ENCODE measurements around the gene ZDHHC24.
"Not testable (repeated sequence)": the region's sequence is repeated elsewhere in the genome, so short reads cannot be mapped to it uniquely, and the experiment has no call there.

The ZDHHC24 gene, protein sequence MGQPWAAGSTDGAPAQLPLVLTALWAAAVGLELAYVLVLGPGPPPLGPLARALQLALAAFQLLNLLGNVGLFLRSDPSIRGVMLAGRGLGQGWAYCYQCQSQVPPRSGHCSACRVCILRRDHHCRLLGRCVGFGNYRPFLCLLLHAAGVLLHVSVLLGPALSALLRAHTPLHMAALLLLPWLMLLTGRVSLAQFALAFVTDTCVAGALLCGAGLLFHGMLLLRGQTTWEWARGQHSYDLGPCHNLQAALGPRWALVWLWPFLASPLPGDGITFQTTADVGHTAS

DNA sequence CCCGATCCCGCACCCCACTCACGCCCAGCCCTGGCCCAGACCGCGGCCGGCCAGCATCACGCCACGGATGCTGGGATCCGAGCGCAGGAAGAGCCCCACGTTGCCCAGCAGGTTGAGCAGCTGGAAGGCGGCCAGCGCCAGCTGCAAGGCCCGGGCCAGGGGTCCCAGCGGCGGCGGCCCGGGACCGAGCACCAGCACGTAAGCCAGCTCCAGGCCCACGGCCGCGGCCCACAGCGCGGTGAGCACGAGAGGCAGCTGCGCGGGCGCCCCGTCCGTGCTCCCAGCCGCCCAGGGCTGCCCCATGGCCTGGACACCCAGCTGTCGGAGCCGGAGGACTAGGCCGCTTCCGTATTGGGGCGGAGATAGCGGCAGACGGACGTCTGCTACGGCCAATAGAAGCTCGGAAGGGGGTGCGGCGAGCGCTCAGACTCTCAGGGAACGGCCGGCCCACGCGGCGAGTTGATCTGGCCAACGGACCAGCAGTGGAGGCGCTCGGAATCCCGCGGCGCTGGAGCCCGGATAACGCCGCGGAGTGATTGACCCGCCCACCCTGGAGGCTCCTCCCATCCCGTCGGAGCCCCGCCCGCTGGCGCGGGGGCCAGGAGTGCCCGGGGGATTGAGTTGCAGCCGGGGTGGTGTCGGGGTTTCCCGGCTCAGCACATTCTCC lies at the start of gene ZDHHC24:
Gene ZDHHC24, minus strand, starts transcription at position 348 of the 667 bp plus-strand sequence. Its CDS starts 45 bp downstream, at position 303.
- DNase-seq (ENCODE audit: low spot score), result peak; percentile 94

DNA sequence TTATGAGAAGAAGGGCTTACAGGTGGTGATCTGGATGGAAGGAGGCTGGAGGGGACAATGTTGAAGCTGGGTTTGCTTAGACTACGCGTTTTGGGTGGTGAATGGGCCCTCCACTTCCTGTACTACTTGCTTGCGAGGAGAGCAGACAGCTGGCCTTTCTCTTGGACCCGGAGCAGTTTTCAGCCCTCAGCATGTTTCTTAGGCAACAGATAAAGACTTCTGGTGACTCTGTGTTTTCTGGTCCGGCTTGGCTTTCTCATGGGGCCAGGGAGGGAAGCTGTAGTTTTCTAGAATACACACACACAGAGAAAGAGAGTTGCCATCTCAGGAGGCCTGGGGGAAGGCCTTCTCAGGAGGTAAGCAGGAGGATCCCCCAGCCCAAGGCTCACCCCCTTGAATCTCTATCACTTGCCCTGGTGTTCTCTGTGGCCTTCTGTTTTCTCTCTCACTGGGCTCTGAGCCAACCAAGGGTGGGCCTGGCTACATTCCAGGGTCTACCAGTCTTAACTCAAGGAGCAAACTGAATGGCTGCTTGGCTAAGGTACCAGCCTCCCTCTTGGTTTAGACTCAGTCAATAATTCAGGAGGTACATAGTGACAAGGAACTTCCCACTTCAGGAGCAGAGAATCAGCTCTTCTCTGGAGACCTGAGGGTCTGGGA lies 49.5 kb upstream of the ZDHHC24 start:
- DNase-seq (ENCODE audit: low spot score), result no peak

- no peak for DNase-seq (ENCODE audit: low spot score)
Observed at GRCh38 chr11:66593650-66594049, 47.8 kb upstream of the ZDHHC24 start.

DNA sequence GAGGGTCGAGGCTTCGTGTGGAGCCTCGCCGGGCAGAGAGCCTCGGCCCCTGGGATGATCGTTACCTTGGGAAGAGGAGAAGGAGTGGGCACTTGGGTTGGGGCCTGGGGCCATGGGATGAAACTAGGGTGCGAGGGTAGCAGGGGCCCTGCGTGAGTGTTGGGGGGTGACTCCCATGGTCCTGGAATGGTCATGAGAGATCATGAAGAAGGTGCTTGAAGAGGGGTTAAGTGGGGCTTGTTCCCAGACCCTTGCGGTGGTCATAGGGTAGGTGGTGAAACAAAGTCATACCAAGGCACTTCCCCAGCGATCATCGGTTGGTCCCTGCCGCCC lies 47.4 kb upstream of the ZDHHC24 start:
- DNase-seq (ENCODE audit: low spot score), result no peak

DNA sequence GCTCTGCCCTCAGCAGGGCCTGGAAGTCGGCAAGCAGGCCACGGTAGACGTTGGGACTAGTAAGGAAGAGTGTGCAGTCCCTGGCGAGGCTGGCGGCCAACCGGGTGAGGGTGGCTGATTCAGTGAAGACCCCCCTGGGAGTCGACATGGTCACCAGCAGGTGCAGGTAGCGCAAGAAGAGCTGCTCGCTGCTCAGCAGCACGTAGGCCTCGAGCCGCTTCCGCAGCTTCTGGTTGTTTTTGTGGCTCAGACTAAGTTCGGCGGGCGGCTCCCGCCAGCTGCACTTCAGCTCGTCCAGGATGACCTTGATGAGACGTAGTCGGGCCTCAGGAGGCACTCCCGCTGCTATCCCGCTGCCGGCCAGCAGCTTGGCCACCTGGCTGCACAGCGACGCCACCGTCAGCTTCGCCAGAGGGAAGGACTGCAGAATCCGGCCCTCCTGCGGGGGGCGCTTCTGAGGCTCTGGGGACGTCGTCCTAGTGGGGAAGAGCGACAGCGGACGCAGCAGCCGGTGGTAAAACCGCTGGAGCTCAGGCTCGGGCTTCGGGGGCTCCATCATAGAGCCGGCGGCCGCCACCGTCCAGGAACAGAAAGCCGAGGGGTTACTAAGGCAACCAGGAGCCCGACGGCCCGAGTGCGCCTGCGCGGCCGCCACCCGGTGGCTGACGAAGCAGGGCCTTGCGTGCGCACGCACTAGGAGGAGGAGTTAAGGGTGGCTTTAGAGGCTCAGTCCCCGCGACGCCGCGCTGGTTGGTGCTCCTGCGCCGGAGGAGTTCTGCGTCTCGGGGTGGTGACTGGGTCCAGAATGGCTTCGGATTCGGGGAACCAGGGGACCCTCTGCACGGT lies 46.8 kb upstream of the ZDHHC24 start, which contains the start of the genes CCDC87 and CCS:
Gene CCDC87, minus strand, starts transcription at position 607 of the 846 bp plus-strand sequence. Its CDS starts 48 bp downstream, at position 559.
Gene CCS, plus strand, starts transcription at position 729 of the 846 bp plus-strand sequence. Its CDS starts 77 bp downstream, at position 806.
- DNase-seq (ENCODE audit: low spot score), result peak; percentile 98

- DNase-seq (ENCODE audit: low spot score), result no peak
Observed at GRCh38 chr11:66591175-66591574, 45.3 kb upstream of the ZDHHC24 start.

GRCh38 chr11:66589996-66590675 lies 44.3 kb upstream of the ZDHHC24 start:
- no peak for DNase-seq (ENCODE audit: low spot score)

DNA sequence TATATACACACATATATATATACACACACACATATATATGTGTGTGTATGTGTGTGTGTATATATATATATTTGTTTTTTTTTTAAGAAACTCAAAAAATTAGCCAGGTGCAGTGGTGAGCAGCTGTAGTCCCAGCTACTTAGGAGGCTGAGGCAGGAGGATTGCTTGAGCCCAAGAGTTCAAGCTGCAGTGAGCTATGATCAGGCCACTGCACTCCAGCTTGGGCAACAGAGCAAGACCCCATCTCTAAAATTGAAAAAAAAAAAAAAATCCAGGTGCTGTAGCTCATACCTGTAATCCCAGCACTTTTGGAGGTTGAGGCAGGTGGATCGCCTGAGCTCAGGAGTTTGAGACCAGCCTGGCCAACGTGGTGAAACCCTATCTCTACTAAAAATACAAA lies 43.5 kb upstream of the ZDHHC24 start:
- not testable (repeated sequence) for DNase-seq (ENCODE audit: low spot score)

- DNase-seq (ENCODE audit: low spot score), result no peak
Observed at GRCh38 chr11:66586136-66586535, 40.3 kb upstream of the ZDHHC24 start.

DNA sequence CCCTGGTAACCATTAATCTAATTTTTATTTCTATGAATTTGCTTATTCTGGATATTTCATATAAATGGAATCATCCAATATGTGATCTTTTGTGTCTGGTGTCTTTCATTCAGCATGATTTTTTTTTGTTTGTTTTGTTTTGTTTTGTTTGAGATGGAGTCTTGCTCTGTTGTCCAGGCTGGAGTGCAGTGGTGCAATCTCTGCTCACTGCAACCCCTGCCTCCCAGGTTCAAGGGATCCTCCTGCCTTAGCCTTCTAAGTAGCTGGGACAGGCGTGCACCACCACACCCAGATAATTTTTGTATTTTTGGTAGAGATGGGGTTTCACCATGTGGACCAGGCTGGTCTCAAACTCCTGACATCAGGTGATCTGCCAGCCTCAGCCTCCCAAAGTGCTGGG lies 39.6 kb upstream of the ZDHHC24 start:
- not testable (repeated sequence) for DNase-seq (ENCODE audit: low spot score)

- DNase-seq (ENCODE audit: low spot score), result not testable (repeated sequence)
Observed at GRCh38 chr11:66582565-66583147, 36.8 kb upstream of the ZDHHC24 start.

- no peak for DNase-seq (ENCODE audit: low spot score)
Observed at GRCh38 chr11:66581261-66581660, 35.4 kb upstream of the ZDHHC24 start.

GRCh38 chr11:66580803-66581202 lies 35.0 kb upstream of the ZDHHC24 start:
- no peak for DNase-seq (ENCODE audit: low spot score)

- DNase-seq (ENCODE audit: low spot score), result peak; percentile 65
Observed at GRCh38 chr11:66579017-66579606, 33.3 kb upstream of the ZDHHC24 start.

- no peak for DNase-seq (ENCODE audit: low spot score)
Observed at GRCh38 chr11:66570850-66571180, 25.0 kb upstream of the ZDHHC24 start.

- no peak for DNase-seq (ENCODE audit: low spot score)
Observed at GRCh38 chr11:66570079-66570849, 24.4 kb upstream of the ZDHHC24 start.

- DNase-seq (ENCODE audit: low spot score), result no peak
Observed at GRCh38 chr11:66569076-66569475, 23.2 kb upstream of the ZDHHC24 start.

DNA sequence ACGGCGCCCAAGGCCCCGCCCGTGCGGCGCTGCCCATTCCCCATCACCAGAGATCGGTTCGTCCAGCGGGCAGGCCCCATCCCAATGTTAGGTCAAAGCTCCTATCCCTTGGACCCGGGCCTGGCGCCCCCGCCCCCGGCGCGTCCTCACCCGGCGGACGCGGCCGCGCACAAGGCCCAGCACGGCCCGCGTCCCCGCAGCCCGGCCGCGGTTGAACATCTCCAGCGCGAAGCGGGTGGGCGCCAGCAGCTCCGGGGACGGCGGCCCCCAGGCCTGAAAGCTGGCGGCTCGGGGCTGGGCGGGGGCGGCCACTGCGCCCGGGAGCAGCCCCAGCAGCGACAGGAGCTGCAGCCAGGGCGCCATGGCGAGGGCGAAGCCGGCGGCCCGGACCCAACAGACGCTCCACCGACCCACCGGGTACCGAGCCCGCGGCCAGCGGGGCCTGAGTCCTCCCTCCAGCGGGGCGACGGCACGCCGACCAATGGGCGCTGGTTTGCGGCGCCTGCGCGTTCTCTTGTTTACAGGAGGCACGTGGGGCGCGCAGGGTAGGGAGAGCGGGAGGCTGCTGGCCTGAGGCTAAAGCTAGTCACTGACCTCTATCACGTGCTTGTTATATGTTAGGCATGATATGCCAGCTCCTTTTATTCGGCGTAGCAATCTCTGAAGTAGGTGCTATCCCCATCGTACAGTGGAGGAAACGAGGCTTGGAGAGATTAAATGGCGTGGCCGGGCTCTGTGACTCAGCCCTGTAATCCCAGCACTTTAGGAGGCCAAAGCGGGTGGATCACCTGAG lies 22.5 kb upstream of the ZDHHC24 start, which contains the start of gene CTSF:
Gene CTSF, minus strand, starts transcription at position 483 of the 793 bp plus-strand sequence. Its CDS starts 120 bp downstream, at position 363.
- peak; percentile 66 for DNase-seq (ENCODE audit: low spot score)

DNA sequence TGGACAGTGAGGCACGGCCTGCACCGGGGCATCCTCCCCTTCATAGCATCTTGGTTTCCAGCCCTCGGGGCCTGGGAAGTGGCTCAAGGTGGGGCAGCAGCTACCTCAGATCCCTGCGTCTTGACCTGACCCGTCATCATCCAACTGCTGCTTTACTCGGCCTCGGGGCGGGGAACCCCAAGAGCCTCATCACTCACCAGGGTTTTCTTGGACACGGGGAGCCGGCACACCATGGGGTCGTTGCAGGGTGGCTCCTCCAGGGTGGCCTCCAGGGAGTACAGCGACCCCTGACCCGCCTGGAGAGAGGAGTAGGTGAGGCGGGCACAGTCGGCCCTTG lies 21.9 kb upstream of the ZDHHC24 start:
- DNase-seq (ENCODE audit: low spot score), result no peak
